HG02885 (cell line): Measurements from ENCODE around the gene PDCD5.
"Not testable (repeated sequence)": the region's sequence is repeated elsewhere in the genome, so short reads cannot be mapped to it uniquely, and the experiment has no call there.

Experiments
- ATAC-seq: cut with Tn5 transposase; IDR thresholded peaks from one replicate; pipeline ENCODE4 v1.9.1; 2021; ENCODE audit warnings: mild to moderate bottlenecking; ENCODE audit not compliant: unreplicated experiment, poor library complexity

PDCD5 gene

DNA sequence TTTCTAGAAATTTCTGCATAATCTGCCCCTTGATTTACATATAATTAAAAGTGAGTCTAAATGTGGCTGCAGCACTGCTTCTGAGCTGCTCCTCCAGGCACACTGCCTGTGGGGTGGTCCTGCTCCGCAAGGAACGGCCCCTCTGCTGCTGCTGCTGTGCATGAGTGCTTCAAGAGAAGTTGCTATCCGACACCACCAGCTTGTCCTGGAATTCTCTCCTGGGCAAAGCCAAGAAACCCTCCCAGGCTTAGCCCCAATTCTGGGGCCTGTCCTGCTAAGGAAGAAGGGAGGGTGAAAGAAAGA, 7.5 kb upstream of the PDCD5 start:
- no peak for ATAC-seq

- ATAC-seq = no peak
These were observed 4.2 kb upstream of the PDCD5 start for GRCh38 chr19:32576790-32577189.

- ATAC-seq = peak; percentile 29
These were observed 563 bp upstream of the PDCD5 start for GRCh38 chr19:32580353-32580900.

- ATAC-seq = no peak
These were observed 752 bp downstream of the PDCD5 start for GRCh38 chr19:32581705-32582179.

- ATAC-seq = not testable (repeated sequence)
These were observed 6.9 kb downstream of the PDCD5 start for GRCh38 chr19:32587747-32588504.

- ATAC-seq = no peak
These were observed 13.0 kb downstream of the PDCD5 start for GRCh38 chr19:32594021-32594420.

- no peak for ATAC-seq
These were observed 14.5 kb downstream of the PDCD5 start for GRCh38 chr19:32595491-32595890.

DNA sequence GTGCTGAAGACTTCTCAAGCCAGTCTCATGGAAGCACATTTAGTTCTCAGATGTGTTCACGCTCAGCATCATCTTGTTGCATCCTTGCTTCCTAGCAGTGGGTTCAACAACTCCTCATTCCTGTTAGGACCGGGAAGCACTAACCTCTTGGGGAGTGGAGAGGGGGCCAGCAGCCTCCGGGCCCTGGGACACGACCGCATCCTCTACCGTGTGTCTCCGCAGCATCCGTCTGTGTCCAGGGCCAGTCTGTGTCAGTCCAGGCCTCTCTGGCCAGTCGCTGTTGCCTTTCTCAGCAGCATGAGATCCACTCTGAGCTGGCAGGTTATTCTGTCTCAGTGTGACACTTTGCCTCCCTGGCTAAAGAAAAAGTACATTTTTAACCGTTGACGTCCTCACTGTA, 17.0 kb downstream of the PDCD5 start:
- ATAC-seq = no peak

GRCh38 chr19:32599258-32599657, 18.3 kb downstream of the PDCD5 start:
- no peak for ATAC-seq

- peak; percentile 50 for ATAC-seq
These were observed 18.8 kb downstream of the PDCD5 start for GRCh38 chr19:32599736-32600157.

GRCh38 chr19:32603961-32604360, 23.0 kb downstream of the PDCD5 start:
- ATAC-seq = no peak

GRCh38 chr19:32605544-32605943, 24.6 kb downstream of the PDCD5 start:
- no peak for ATAC-seq

DNA sequence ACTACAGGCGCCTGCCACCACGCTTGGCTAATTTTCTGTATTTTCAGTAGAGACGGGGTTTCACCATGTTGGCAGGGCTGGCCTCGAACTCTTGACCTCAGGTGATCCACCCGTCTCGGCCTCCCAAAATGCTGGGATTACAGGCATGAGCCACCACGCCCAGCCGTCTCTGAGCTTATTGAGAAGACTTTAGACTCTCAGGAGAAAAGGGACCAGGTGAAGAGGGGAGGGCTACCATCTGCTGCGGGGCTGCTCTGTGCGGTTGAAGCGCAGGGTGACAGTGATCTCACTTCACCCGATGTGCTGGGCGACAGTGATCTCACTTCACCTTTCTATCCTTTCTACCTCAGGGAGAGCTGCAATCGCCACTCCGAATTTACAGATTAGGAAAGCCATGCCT, 25.3 kb downstream of the PDCD5 start:
- ATAC-seq = no peak

GRCh38 chr19:32607479-32607878, 26.5 kb downstream of the PDCD5 start:
- no peak for ATAC-seq

DNA sequence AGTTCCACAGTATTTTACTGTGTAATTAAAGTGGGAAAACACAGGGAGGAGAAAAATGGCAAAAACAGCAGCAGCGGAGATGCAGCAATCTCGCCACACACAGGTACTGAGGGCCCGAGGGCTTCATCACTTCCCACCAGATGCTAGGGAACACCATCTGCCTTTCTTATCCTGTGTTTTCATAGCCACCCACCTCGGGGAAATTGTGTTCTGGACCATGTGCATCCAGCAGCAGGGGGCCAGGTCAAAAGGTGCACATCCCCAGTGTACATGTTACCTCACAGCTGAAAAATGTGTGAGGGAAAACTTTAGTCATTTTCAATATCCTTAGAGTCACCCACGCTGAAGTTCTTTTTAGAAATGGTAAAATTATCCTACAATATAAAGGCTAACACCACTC, 30.2 kb downstream of the PDCD5 start:
- ATAC-seq = no peak

DNA sequence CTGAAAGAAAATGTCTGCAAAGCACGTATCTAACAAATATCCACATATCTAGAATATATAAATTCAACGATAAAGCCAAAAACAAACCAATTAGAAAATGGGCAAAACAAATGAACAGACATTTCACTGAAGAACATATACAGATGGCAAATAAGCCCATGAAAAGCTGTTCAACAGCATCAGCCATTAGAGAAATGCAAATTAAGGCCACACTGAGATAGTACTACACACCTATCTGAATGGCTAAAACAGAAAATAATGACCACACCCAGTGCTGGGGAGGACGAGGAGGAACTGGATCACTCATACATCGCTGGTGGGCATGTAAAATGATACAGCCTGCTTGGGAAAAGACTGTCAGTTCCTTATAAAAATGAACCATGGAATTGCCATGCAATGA, 32.0 kb downstream of the PDCD5 start:
- no peak for ATAC-seq

GRCh38 chr19:32614916-32615315, 33.9 kb downstream of the PDCD5 start:
- ATAC-seq = no peak

GRCh38 chr19:32615569-32615968, 34.6 kb downstream of the PDCD5 start:
- ATAC-seq = no peak

DNA sequence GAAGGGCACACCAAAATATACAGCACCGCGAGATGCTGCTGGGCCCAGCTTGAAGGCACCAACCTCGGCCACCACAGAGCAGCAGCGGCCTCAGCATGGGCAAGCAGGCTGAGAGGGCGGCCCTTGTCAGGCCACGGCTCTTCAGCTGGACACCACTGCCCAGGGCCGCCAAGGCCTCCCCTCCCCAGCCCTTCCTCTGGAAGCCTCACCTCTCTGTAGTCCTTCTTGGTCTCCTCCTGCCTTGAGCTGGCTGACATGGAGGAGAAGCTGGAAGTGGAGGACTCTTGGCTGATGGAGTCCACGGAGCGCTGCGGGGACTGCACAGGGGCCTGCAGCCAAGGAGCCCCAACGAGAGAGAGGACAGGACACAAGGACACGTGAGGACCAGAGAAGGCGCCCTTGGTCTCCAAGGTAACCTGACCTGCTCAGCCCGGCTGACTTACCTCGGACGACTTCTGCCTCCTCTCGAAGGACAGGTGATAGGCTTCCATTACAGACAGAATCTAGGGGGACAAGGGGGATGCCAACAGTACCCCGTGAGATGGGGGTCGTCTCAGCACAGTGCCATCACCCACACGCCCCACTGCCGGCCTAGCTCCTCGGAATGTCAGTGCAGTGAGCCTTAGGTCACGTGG, 38.2 kb downstream of the PDCD5 start:
- no peak for ATAC-seq

DNA sequence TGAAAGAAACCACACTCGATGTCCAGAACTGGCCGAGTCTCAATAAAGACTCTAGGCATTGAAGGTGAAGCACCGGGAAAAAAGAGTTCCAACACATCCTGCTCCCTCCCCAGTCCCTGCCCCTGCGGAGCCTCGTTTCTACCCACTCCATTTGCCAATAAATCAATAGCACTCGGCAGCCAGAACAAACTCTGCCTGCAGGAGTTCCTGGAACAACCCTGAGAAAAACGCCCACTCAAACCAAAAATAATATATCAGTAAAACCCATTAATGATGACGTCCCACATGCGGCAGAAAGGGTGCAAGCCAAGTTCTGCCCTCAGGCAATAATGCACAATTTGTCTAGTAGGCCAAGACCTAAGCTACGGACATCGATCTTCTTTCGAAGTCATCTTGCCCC, 41.0 kb downstream of the PDCD5 start:
- no peak for ATAC-seq

GRCh38 chr19:32624410-32624809, 43.4 kb downstream of the PDCD5 start:
- ATAC-seq = no peak

DNA sequence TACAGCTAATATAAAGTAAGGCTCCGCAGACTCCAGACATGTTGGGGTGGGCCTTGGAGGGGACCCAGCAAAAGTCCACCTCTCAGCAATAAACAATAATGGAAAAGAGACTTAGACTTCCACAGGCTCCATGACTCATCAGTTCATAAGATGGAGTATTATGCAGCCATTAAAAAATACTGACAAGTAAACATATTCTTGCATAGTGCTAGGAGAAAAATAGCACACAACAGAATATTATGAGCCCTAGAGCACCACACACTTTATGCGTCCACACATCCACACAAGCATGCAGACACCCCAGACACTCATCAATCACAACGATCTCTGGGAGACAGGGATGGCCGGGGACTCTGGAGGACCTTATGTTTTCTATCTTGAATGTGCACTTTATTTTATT, 46.0 kb downstream of the PDCD5 start:
- ATAC-seq = no peak
